Uterus (tissue), 4 donors: ENCODE measurements around the gene SFMBT2. TPM values are rescaled to one million over a fixed set of nuclear protein-coding genes. Genes with fewer than 3 reads are reported as not detected.
A peak's percentile ranks its signal among the peaks of the same experiment; 100 is the strongest.

Source experiments
- DNase-seq, 2 donors: peaks; one replicate each; pipeline ENCODE4 v3.0.0-alpha.2; 2019 to 2020
- H3K27ac ChIP-seq, 2 donors: fragments of 200-600 bp; sonication (generic); 1 replicate in 1 of 2; 2 replicates in 1 of 2; pipeline ENCODE4 v1.5.1; 2016 to 2018
- H3K27me3 ChIP-seq, 2 donors: fragments of 200-600 bp; sonication (generic); one replicate each; pipeline ENCODE4 v1.5.1; 2018 to 2019; ENCODE audit warnings: control low read depth in 1 of 2
- H3K36me3 ChIP-seq, 2 donors: fragments of 200-600 bp; sonication (generic); one replicate each; pipeline ENCODE4 v1.5.1; 2019; ENCODE audit warnings: control low read depth in 1 of 2
- H3K4me1 ChIP-seq, 2 donors: fragments of 200-600 bp; sonication (generic); one replicate each; pipeline ENCODE4 v1.5.1; 2018 to 2019; ENCODE audit warnings: control low read depth in 1 of 2
- H3K4me3 ChIP-seq, 2 donors: fragments of 200-600 bp; sonication (generic); 1 replicate in 1 of 2; 2 replicates in 1 of 2; pipeline ENCODE4 v1.5.1; 2018 to 2019; ENCODE audit warnings: mild to moderate bottlenecking in 1 of 2
- H3K9me3 ChIP-seq, 2 donors: fragments of 200-600 bp; sonication (generic); one replicate each; pipeline ENCODE4 v1.5.1; 2019; ENCODE audit warnings: control low read depth in 1 of 2
- CTCF ChIP-seq, 4 experiments: fragments of 200-600 bp in 2 of 4; fragments of 450-650 bp in 2 of 4; sonication (generic) in 2 of 4; IDR thresholded peaks; one replicate each; pipeline ENCODE4 v1.5.1; 2016 to 2019; ENCODE audit warnings: antibody characterized with exemption in 4 of 4, mild to moderate bottlenecking in 2 of 4, moderate library complexity in 1 of 4
- POLR2A ChIP-seq, 2 donors: fragments of 450-650 bp; IDR thresholded peaks; one replicate each; pipeline ENCODE4 v1.6.1; 2016; ENCODE audit warnings: antibody characterized with exemption in 2 of 2, mild to moderate bottlenecking in 1 of 2, moderate library complexity in 1 of 2
- intact Hi-C: fragments of 100-400 bp; cut with DNase I; formaldehyde crosslinking; loops from one replicate; pipeline ENCODE4 v1.15.1; 2023; ENCODE audit warnings: low total_unique reads
- total RNA-seq, 4 donors: library from RNA; depleted of rRNA in 3 of 4; stranded (reverse); fragments of >200 nt in 3 of 4; gene quantifications; one replicate each; pipeline versions ENCODE4 v1.1.0 to v1.2.4, GENCODE V29; 2014 to 2023
- donor health status: DM: yes; HTN: yes; CAD: no.

SFMBT2 gene
- total RNA-seq, 4 donors from 2014 or later: 7.7 to 23.4 (median 14.7) TPM

GRCh38 chr10:7354330-7355047, 56.3 kb downstream of the SFMBT2 start:
- no peak for DNase-seq
- intact Hi-C loops: no loop called here

GRCh38 chr10:7351894-7352293, 58.9 kb downstream of the SFMBT2 start:
- intact Hi-C loops: no loop called here
- no peak overlapping the region for H3K27ac ChIP-seq
- no peak for DNase-seq
- TF ChIP-seq POLR2A (IDR thresholded peaks at IDR 0.05): no peak
- no peak for TF ChIP-seq CTCF (IDR thresholded peaks at IDR 0.05)
- H3K27me3 ChIP-seq: no peaks in the 10 kb centered on the region
- H3K9me3 ChIP-seq: no peaks in the 10 kb centered on the region
- no peaks in the 10 kb centered on the region for H3K36me3 ChIP-seq
- H3K4me1 ChIP-seq: no peaks in the 10 kb centered on the region
- no peak overlapping the region for H3K4me3 ChIP-seq

More at GRCh38 chr10:7354330-7355047, 56.3 kb downstream of the SFMBT2 start:
- Histone ChIP-seq H3K27me3 (no peaks in the 10 kb centered on the region), H3K27ac (no peak overlapping the region), H3K4me1 (no peaks in the 10 kb centered on the region), H3K9me3 (no peaks in the 10 kb centered on the region), H3K36me3 (no peaks in the 10 kb centered on the region), H3K4me3 (no peak overlapping the region)
- no peak for TF ChIP-seq POLR2A (IDR thresholded peaks at IDR 0.05)
- TF ChIP-seq CTCF (IDR thresholded peaks at IDR 0.05): no peak

- Histone ChIP-seq H3K4me1 (no peaks in the 10 kb centered on the region), H3K27ac (no peak overlapping the region), H3K27me3 (no peaks in the 10 kb centered on the region), H3K36me3 (no peaks in the 10 kb centered on the region), H3K4me3 (no peak overlapping the region), H3K9me3 (no peaks in the 10 kb centered on the region)
- TF ChIP-seq CTCF (IDR thresholded peaks at IDR 0.05): no peak
- TF ChIP-seq POLR2A (IDR thresholded peaks at IDR 0.05): no peak
- intact Hi-C loops: no loop called here
- no peak for DNase-seq
Observed at GRCh38 chr10:7350541-7351195, 60.2 kb downstream of the SFMBT2 start.

GRCh38 chr10:7345717-7346116, 65.1 kb downstream of the SFMBT2 start:
- no peak for DNase-seq
- Histone ChIP-seq H3K9me3 (no peaks in the 10 kb centered on the region), H3K27me3 (no peaks in the 10 kb centered on the region), H3K36me3 (no peaks in the 10 kb centered on the region), H3K4me1 (no peaks in the 10 kb centered on the region), H3K4me3 (no peak overlapping the region), H3K27ac (peak overlapping the region in 1 of 2 donors; percentile 26)
- TF ChIP-seq POLR2A (IDR thresholded peaks at IDR 0.05): no peak
- TF ChIP-seq CTCF (IDR thresholded peaks at IDR 0.05): no peak
- intact Hi-C loops: no loop called here

- Histone ChIP-seq H3K27ac (no peak overlapping the region), H3K4me1 (no peaks in the 10 kb centered on the region), H3K4me3 (no peak overlapping the region), H3K36me3 (no peaks in the 10 kb centered on the region), H3K9me3 (no peaks in the 10 kb centered on the region), H3K27me3 (no peaks in the 10 kb centered on the region)
- no peak for DNase-seq
- intact Hi-C loops: no loop called here
- TF ChIP-seq POLR2A (IDR thresholded peaks at IDR 0.05): no peak
- TF ChIP-seq CTCF (IDR thresholded peaks at IDR 0.05): no peak
Observed at GRCh38 chr10:7343040-7343439, 67.8 kb downstream of the SFMBT2 start.
